ENCODE measurements around the gene RALGAPB.

The RALGAPB gene

GRCh38 chr20:38617011-38617829 lies 144.6 kb downstream of the RALGAPB start:
- ATAC-seq (ENCODE audit: insufficient read depth, low read depth) (no peak), DNase-seq (no peak)
- H3K4me1 ChIP-seq (ENCODE audit: insufficient read depth, low read length) = no peaks in the 10 kb centered on the region
- H3K27me3 ChIP-seq (ENCODE audit: insufficient read depth, low read length, poor library complexity) = peaks cover 24% of the 10 kb centered on the region
- no peak for TF ChIP-seq EZH2 (IDR thresholded peaks at IDR 0.05; ENCODE audit: borderline replicate concordance, low read depth, low read length, severe bottlenecking)
- TF ChIP-seq, protein P1, sequence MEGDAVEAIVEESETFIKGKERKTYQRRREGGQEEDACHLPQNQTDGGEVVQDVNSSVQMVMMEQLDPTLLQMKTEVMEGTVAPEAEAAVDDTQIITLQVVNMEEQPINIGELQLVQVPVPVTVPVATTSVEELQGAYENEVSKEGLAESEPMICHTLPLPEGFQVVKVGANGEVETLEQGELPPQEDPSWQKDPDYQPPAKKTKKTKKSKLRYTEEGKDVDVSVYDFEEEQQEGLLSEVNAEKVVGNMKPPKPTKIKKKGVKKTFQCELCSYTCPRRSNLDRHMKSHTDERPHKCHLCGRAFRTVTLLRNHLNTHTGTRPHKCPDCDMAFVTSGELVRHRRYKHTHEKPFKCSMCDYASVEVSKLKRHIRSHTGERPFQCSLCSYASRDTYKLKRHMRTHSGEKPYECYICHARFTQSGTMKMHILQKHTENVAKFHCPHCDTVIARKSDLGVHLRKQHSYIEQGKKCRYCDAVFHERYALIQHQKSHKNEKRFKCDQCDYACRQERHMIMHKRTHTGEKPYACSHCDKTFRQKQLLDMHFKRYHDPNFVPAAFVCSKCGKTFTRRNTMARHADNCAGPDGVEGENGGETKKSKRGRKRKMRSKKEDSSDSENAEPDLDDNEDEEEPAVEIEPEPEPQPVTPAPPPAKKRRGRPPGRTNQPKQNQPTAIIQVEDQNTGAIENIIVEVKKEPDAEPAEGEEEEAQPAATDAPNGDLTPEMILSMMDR (IDR thresholded peaks at IDR 0.05; ENCODE audit: borderline replicate concordance, extremely low read depth, low read length, poor library complexity, severe bottlenecking) = no peak
- H3K36me3 ChIP-seq (ENCODE audit: insufficient read depth, low read length) = no peaks in the 10 kb centered on the region
- H3K79me2 ChIP-seq (ENCODE audit: insufficient read depth, low read length) = no peaks in the 10 kb centered on the region
- no peak overlapping the region for H3K4me3 ChIP-seq (ENCODE audit: low read depth in 1 of 2, low read length in 2 of 2)
- H2AFZ ChIP-seq (ENCODE audit: low read depth, low read length) = no peak overlapping the region
- no peak overlapping the region for H3K4me2 ChIP-seq (ENCODE audit: insufficient read depth, low read length)
- H3K9ac ChIP-seq (ENCODE audit: low read depth, low read length) = no peak overlapping the region
- no peak overlapping the region for H3K27ac ChIP-seq (ENCODE audit: low read length)
- H4K20me1 ChIP-seq (ENCODE audit: insufficient read depth, low read length) = no peaks in the 10 kb centered on the region
- H3K9me3 ChIP-seq (ENCODE audit: insufficient read depth, low read length, severe bottlenecking) = no peaks in the 10 kb centered on the region

GRCh38 chr20:38617830-38618196 lies 145.2 kb downstream of the RALGAPB start:
- Histone ChIP-seq H3K9me3 (ENCODE audit: insufficient read depth, low read length, severe bottlenecking) (no peaks in the 10 kb centered on the region), H4K20me1 (ENCODE audit: insufficient read depth, low read length) (no peaks in the 10 kb centered on the region), H3K27ac (ENCODE audit: low read length) (no peak overlapping the region), H2AFZ (ENCODE audit: low read depth, low read length) (no peak overlapping the region), H3K4me1 (ENCODE audit: insufficient read depth, low read length) (no peaks in the 10 kb centered on the region), H3K9ac (ENCODE audit: low read depth, low read length) (no peak overlapping the region), H3K27me3 (ENCODE audit: insufficient read depth, low read length, poor library complexity) (peaks cover 30% of the 10 kb centered on the region), H3K4me3 (ENCODE audit: low read depth in 1 of 2, low read length in 2 of 2) (no peak overlapping the region), H3K4me2 (ENCODE audit: insufficient read depth, low read length) (no peak overlapping the region), H3K36me3 (ENCODE audit: insufficient read depth, low read length) (no peaks in the 10 kb centered on the region), H3K79me2 (ENCODE audit: insufficient read depth, low read length) (no peaks in the 10 kb centered on the region)
- TF ChIP-seq EZH2 (IDR thresholded peaks at IDR 0.05; ENCODE audit: borderline replicate concordance, low read depth, low read length, severe bottlenecking) = no peak
- TF ChIP-seq, protein P1 (IDR thresholded peaks at IDR 0.05; ENCODE audit: borderline replicate concordance, extremely low read depth, low read length, poor library complexity, severe bottlenecking) = no peak
- ATAC-seq (ENCODE audit: insufficient read depth, low read depth) = no peak
- DNase-seq = no peak

DNA sequence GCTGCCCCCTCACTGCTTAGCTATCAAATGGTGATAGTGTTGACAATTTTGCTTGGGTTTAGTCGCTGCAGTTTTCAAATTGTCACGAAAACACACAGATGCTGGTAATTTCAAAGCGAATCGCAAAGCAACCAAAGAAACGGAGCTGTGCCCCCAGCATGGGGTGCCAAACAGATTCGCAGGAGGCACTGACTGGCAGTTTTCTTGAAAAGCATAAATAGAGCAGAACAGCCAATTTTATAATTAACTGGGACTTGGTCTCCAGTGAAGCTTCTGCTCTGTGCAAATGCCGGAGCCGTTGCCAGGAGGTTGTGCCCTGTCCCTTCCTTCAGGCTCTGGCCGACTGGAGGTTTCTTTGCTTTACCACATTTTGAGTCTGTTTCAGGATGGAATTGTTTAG lies 147.8 kb downstream of the RALGAPB start:
- no peak overlapping the region for H3K4me2 ChIP-seq (ENCODE audit: insufficient read depth, low read length)
- no peak overlapping the region for H3K27ac ChIP-seq (ENCODE audit: low read length)
- H3K27me3 ChIP-seq (ENCODE audit: insufficient read depth, low read length, poor library complexity) = peaks cover 33% of the 10 kb centered on the region
- H3K9me3 ChIP-seq (ENCODE audit: insufficient read depth, low read length, severe bottlenecking) = no peaks in the 10 kb centered on the region
- H4K20me1 ChIP-seq (ENCODE audit: insufficient read depth, low read length) = no peaks in the 10 kb centered on the region
- no peak for DNase-seq
- H2AFZ ChIP-seq (ENCODE audit: low read depth, low read length) = no peak overlapping the region
- H3K79me2 ChIP-seq (ENCODE audit: insufficient read depth, low read length) = no peaks in the 10 kb centered on the region
- no peak overlapping the region for H3K9ac ChIP-seq (ENCODE audit: low read depth, low read length)
- no peak for ATAC-seq (ENCODE audit: insufficient read depth, low read depth)
- H3K4me3 ChIP-seq (ENCODE audit: low read depth in 1 of 2, low read length in 2 of 2) = no peak overlapping the region
- H3K4me1 ChIP-seq (ENCODE audit: insufficient read depth, low read length) = no peaks in the 10 kb centered on the region
- TF ChIP-seq EZH2 (IDR thresholded peaks at IDR 0.05; ENCODE audit: borderline replicate concordance, low read depth, low read length, severe bottlenecking) = no peak
- TF ChIP-seq, protein P1 (IDR thresholded peaks at IDR 0.05; ENCODE audit: borderline replicate concordance, extremely low read depth, low read length, poor library complexity, severe bottlenecking) = no peak
- H3K36me3 ChIP-seq (ENCODE audit: insufficient read depth, low read length) = no peaks in the 10 kb centered on the region

Measured in DND-41 (cell line).